Fibroblast of peridontal ligament (primary cell): Measurements from ENCODE around the gene NID1.
"Not testable (repeated sequence)": the region's sequence is repeated elsewhere in the genome, so short reads cannot be mapped to it uniquely, and the experiment has no call there.

Experiments
- DNase-seq: peaks from one replicate; pipeline ENCODE4 v3.0.0-alpha.2; 2010; ENCODE audit errors: extremely low read depth

Gene NID1

DNA sequence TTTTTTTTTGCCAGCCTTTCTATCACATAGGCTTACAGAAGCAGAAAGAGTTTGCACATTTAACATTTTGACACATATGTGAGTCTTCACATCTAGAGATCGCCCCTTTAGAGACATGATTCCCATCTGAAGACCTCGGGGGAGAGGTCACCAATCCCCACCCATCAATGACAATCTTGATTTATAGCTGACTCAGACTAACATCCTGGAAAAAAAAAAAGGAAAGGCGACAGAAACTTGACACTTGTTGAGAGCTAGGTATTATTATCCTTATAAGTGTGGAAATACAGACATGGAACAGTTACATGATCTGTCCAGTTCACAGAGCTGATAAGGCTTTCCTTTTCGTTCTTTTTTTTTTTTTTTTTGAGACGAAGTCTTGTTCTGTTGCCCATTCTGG, 28.0 kb upstream of the NID1 start:
- no peak for DNase-seq

DNA sequence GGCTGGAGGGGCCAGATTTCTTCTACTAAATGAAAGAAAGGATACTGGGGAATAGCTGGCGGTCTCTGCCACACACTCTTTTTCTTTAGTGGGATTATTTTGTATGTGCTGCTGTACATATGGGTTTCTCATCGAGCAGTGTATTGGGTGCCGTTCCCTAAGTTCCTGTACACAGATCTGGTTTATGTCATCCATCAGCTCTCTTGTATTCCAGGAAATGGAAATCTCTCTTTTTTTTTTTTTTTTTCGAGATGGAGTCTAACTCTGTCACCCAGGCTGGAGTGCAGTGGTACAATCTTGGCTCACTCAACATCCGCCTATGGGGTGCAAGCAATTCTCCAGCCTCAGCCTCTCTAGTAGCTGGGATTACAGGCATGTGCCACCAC, 27.0 kb upstream of the NID1 start:
- DNase-seq, result no peak

DNA sequence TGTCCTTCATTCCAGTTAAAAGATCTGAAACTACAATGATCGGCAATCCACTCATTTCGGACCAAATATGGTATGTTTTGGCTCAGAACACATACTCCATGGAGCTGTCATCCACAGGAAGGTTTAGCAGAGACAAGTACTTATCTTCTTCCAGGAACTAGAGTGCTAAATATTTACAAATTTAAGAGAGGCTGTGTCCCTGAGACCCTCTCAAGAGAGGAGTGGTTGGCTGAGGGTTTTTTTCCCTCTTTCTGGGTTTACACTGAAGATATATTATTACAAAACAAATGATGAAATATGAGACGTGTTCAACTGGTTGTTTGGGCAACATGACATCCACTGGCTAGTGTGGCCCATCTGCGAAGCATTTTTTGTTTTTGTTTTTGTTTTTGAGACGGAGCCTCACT, 25.9 kb upstream of the NID1 start:
- peak; percentile 58 for DNase-seq

DNA sequence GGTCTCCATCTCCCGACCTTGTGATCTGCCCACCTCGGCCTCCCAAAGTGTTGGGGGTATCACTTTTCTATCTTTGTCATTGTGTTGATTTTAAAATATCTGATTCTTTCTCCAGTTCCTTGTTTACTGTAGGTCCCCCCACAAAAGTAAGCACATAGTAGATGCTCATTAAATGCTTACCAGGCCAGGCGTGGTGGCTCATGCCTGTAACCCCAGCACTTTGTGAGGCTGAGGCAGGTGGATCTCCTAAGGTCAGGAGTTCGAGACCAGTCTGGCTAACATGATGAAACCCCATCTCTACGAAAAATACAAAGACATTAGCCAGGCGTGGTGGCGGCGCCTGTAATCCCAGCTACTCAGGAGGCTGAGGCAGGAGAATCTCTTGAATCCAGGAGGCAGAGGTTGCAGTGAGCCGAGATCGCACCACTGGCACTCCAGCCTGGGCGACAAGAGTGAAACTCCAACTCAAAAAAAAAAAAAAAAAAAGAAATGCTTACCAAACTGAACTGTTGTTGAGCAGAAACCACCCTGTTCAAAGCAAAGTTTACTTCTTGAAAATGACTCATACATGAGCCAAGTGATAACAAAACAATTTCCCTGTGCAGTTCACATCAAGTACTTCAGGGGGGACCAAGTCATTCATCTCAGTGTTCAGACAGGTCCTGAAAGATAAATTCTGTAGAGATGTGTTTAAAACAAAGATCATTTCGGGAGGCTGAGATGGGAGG, 24.3 kb upstream of the NID1 start:
- peak; percentile 61 for DNase-seq

DNA sequence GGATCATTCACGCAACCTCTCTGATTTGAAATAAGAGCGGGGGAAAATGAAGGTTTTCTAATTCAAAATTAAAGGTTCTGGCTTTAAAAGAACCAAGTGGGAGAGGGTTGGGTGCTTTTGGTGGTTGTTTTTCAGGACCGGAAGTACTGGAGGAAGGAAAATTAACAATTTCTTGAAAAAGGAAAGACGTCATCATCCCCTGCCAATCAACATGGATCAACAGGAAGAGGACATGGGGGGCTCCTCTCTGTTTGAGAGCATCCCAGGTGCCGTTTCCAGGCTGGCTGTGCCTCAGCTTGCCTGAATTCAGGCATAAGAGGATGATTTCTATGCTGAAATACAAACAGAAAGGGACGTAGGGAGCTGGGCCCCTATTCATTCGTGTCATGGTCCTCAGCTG, 21.6 kb upstream of the NID1 start:
- no peak for DNase-seq

DNA sequence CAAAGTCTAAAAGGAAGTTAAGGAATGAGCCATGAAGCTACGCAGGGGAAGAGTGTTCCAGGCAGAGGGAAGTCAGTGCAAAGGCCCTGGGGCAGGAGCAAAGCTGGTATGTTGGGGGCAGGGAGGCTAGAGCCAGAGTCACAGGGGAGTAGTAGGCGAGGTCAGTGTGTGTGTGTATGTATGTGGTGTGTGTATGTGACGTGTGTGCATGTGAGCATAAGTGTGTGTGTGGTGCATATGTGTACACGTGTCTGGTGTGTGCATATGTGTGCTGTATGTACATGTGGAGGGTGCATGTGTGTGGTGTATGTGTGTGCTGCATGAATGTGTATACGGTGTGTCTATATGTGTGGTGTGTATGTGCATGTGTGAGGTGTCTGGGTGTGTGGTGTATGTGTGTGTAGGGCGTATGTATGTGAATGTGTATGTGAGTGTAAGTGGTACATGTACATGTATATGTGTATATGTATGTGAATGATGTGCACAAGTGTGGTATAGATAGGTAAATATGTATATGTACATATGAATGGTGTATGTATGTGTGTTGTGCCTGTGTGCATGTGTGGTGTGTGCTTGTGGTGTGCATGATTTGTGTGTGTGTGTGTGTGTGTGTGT, 20.8 kb upstream of the NID1 start:
- no peak for DNase-seq

DNA sequence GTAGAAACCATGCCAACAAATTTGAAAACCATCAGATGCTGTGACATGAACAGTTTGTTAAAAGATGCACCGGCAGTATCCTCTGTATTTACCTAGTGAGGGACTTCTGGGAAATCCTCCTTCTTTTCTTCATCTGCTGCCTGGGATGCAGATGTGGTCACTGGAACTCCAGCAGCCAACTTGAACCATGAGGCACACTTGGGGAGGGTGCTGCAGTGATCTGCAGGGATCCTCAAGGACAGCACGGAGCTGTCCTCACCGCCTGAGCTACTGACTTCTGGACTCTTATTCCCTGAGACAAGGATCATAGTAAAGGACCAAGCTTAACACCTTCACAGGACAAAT, 19.5 kb upstream of the NID1 start:
- DNase-seq, result no peak

DNA sequence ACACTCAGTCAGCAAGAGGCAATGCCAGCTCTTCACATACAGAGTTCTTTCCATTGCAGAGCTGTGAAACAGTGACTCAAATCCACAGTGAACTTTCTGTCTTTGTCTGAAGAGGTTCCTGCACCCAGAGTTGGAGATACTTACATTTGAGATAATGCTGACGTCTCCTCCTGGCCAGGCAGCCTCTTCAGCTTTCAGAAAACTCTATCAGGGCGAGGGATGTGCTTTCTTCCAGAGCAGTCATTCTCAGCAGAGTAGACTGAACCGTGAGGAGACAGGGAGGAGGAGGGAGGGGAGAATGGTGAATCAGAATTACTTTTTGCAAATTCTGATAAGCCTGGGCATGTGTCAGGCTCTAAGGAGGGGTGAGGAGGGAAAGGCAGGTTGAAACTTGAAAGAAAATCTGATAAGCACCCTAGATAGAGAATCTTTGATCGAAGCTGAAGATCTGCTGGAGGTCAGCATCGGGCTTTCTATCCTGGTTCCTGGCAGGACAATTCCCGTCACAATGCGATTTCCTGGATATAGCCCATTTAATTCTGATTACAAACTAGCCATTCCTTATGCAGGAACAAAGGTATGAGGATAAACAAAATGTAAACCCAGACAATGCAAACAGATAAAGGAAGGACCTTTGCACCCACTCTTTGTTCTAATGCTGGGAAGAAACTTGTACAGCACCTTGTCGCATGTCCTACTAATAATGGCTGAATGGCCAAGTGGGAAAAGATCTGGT, 18.9 kb upstream of the NID1 start:
- DNase-seq, result peak; percentile 29

DNA sequence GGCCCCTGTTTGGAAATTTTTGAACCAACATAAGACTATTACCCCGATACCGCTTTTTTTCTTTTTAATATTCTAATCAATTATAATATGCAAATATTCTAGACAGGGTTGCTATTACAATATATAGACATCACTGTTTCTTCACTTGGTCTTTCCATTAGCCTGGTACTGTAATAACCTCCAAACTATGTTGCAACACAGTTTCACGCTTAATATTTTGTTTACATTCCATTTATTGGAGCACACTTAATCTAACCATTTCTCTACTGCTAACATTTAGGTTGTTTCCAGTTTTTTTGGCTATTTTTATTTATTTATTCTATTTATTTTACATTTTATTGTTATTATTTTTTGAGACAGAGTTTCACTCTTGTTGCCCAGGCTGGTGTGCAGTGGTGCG, 17.6 kb upstream of the NID1 start:
- no peak for DNase-seq

DNA sequence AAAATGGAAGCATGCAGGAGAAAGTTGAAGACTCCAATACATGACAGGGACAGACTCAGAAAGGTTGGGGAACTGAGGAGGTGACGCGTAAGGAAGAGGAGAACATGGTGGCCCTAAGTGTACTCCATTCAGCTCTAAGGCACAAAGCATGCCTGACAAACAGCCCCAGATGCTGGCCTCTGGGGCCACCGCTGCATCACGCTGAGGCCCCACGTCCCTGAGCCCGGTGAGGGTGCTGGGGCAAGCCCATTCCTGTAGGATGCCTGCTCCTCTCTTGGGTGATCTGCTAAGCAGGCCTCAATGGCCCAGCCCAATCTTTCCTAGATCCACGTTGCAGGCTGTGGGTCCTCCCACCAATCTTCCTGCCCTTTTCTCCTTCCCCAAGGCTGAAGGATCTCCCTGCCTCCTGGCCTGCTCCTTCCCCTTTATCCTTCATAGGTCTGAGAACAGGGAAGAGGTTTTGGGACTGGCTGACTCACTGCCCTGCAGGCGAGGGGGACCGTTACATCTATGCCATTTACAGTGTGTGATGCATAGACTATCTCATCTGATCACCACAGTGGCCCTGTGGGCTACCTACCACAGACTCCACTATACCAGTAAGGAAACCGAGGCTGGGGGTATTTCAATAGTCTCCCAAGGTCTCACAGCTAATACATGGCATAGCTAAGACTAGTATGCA, 16.8 kb upstream of the NID1 start:
- DNase-seq, result no peak

DNA sequence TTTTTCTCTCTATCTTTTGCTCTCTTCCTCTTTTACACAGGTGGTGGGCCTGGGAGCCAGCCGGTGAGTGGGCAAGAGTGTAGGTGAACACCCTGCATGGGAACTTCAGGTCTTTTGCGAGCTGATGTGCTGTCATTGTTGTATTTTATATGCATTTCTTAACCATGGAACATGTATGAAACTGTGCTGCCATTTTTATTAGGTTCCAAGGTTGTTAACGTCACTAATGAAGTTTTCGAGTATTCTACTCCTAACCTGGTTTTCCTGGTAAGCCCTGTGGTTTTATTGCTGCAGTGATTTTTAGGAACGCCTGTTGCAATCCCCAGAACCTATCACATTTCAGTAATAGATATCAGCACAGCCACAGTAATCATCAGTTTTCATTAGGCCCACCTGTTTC, 14.8 kb upstream of the NID1 start:
- DNase-seq, result no peak

DNA sequence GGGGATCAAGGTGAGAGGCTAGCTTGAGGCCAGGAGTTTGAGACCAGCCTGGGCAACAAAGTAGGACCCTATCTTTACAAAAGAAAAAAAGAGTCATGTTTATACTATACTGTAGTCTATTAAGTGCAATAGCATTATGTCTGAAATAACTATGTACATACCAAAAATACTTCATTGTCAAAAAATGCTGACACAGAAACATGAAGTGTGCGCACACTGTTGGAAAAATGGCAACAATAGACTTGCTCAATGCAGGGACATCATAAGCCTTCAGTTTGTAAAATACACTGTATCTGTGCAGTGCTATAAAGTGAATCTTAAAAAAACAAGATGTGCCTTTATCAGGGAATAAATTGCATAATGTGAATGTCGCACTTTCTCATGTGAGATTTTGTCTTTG, 14.1 kb upstream of the NID1 start:
- DNase-seq, result no peak

DNA sequence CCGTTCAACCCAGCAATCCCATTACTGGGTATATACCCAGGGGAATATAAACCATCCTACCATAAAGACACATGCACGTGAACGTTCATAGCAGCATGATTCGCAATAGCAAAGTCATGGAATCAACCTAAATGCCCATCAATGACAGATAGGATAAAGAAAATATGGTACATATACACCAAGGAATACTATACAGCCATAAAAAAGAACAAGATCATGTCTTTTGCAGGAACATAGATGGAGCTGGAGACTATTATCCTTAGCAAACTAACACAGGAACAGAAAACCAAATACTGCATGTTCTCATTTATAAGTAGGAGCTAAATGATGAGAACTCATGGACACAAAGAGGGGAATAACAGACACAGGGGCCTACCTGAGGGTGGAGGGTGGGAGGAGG, 13.2 kb upstream of the NID1 start:
- not testable (repeated sequence) for DNase-seq

DNA sequence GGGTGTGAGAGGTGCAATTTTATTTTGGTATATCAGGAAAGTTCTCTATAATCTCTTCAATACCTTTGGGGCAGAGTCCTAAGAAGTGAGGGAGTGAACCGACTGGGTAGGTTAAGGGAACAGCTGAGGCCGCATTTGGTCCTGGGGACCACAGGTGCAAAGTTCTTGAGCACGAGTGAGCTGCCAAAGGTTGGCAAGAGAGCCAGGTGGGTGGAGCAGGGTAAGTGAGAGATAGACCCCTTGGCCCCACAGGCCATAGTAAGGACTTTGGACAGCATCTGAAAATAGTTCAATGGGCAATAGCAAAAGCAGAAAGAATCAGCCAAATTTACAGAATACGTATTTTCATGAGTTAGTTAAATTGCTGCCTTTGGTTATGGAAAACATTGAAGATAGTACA, 11.0 kb upstream of the NID1 start:
- no peak for DNase-seq

DNA sequence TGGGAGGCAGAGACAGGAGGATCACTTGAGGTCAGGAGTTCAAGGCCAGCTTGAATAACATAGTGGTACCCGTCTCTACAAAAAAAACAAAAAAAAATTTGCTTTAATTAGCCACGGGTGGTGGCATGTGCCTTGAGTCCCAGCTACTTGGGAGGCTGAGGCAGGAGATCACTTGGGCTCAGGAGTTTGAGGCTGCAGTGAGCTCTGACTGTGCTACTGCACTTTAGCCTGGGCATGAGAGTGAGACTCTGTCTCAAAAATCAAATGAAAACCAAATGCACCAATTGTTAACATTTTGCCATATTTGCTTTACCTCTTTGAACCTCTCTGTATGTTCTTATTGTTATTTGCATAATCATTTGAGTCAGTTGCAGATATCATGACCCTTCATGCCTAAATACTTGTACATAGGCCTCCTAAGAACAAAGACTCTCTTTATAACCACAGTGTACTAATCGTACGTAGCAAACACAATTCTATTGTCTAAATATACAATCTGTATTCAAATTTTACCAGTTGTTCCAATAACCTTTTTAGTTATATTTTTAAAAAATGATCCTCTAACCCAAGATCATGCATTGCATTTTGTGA, 8.5 kb upstream of the NID1 start:
- no peak for DNase-seq

DNA sequence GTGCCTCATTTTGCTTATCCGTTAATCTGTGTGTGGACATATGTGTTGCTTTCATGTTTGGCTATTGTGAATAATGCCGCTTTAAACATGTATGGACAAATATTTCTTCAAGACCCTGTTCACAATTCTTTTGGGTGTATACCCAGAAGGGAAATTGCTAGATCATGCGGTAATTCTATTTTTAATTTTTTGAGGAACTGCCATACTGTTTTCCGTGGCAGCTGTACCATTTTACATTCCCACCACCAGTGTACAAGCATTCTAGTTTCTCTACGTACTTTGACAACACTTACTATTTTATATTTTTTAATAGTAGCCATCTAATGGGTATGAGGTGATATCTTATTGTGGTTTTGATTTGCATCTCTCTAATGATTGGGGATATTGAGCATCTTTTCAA, 7.1 kb upstream of the NID1 start:
- no peak for DNase-seq

DNA sequence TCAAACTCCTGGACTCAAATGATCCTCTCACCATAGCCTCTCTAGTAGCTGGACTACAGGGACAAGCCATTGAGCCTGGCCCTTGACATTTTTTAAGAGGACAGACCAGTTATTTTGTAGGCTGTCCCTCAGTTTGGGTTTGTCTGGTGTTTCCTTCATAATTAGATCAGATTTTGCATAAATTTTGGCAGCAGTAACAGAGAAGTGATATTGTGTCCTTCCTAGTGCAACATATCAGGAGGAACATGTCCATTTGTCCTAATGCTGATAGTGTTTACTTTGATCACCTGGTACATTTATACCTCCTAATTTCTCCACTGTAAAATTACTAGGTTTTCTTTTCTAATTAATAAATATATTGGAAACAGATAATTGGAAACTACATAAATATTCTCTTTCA, 5.9 kb upstream of the NID1 start:
- no peak for DNase-seq

DNA sequence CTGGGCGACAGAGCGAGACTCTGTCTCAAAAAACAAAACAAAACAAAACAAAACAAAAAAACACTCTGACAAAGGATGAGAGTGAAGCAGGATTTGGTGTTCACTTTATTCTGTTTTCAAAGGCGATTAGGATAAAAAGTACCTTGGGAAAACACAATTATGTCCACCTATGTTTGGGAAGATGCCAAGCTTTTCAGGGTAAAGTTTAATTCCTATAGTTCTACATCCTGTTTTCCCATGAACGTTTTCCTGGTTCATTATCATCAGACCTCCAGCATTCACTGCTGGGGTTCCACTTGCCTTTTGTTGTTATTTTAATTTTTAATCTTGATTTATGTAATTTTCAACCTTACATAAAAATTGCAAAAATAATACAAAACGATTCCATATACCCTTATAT, 4.9 kb upstream of the NID1 start:
- no peak for DNase-seq

DNA sequence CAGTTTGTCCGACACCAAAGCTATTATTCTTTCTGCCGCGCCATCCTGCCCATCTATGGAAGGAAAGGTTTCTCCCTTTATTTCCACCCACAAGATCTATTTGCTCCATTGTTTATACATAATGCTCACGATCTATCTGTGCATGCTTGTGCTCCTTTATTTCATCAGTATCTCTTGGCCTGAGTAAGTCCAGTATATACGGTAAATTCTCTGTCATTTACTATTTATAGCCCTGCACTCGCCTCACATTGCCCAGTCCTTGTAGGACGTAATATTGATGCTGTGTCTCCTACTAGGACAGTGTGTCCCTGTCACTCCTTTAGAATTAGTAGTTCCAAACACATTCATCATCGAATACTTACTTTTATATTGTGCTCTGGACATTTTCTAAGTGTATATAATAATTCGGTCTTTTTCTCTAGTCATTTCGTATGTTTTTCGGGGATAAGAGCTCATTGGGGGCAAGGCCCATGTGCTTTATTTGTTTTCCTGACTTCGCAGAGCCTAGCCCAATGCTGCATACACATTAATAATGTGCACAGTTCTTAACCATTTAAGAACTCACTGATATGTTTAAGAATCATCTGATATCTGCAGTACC, 3.1 kb upstream of the NID1 start:
- peak; percentile 71 for DNase-seq

DNA sequence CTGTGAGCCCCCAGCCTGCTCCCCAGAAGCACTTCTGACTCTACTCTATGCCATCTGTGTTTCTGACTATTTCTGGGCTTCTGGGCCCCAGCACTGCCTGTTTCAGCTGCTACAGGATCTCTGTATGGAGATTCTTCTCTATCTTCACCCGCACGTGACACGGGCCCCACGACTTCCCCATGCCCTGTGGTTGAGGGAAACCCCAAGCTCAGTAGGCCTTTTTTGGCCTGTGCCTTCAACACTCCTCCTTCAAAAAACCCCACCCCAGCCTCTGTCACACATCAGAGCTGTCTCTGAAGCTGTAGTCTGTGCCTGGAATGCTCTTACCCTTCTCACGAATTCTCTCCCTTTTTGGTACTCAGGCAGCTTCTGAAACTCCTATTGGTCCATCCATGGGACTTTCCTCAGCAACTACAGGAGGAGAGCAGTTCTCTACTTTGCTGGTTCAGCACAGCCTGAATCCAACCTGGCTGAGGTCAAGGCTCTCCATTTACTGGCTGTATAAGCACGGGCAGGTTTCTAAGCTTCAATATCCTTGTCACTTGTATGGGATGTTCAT, 2.0 kb upstream of the NID1 start:
- DNase-seq, result no peak

DNA sequence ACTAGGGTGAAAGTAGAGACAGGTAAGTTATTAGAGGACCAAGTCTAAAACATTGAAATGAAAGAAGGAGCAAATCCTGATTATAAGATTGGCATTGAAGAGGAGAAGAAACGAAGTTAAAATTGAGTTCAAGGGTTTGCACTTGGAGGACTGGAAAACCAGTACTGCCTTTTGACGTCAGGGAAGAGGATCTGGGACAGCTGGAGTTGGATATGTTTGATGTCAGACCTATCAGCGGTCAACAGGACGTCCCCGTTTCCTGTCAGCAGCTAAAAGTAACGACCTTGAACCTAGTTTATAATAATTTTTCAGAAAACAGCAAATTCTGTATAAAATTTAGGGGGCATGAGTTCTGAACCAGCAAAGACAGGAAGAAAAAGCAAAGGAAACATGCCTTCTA, 1.2 kb upstream of the NID1 start:
- DNase-seq, result no peak

DNA sequence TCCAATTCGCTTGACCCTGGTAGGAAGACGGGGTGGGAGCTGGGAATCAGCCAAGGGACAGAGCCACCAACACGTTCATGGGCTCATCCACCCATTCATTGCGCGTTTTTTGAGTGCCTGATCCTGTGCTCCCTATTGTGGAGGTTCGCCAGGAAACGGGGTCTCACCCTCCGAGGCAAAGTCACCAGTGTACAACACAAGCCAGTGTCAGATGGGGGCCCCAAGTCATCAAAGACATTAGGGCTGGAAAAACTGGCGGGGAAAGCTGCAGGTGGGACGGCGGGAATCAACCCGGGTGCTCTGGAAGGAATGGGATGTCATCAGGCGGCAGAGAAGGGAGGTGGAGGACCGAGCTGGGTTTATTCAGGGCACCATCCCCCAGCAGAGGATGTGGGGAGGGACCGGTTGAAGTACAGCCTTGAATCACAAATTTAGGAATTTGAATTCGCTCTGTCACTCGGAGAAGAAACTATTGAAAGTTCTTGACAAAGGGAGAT, 667 bp upstream of the NID1 start:
- DNase-seq, result no peak
